Right ventricle myocardium superior (tissue), 1 donor: ENCODE results near the gene DGUOK. TPM values are rescaled to one million over a fixed set of nuclear protein-coding genes. Genes with fewer than 3 reads are reported as not detected.
A peak's percentile ranks its signal among the peaks of the same experiment; 100 is the strongest.

ENCODE experiments used
- ATAC-seq: fragments of 200-7000 bp; cut with Tn5 transposase; one replicate; pipeline ENCODE4 v1.9.1; 2020; ENCODE audit warnings: mild to moderate bottlenecking; ENCODE audit not compliant: poor library complexity
- DNase-seq: peaks from one replicate; pipeline ENCODE4 v3.0.0-alpha.2; 2020
- intact Hi-C: fragments of 100-400 bp; cut with DNase I; formaldehyde crosslinking; loops from one replicate; pipeline ENCODE4 v1.11.2; 2022
- total RNA-seq: library from RNA; stranded (reverse); fragmentation: NEBNext Ultra II Directional; extraction: Animal tissue kit (Norgen Biotek cat#: 25700); gene quantifications from one replicate; pipeline ENCODE4 v1.2.1, GENCODE V29; 2021
- donor health status: DM: no; HTN: yes; CAD: no; lungs with severe emphysema.

The DGUOK gene
- total RNA-seq, 1 donor from 2014 or later = 17.7 TPM

- ATAC-seq (no peak), DNase-seq (no peak)
- intact Hi-C loops = no loop called here
Measured at GRCh38 chr2:74001781-74002504, 75.3 kb downstream of the DGUOK start.

GRCh38 chr2:74002505-74003421, 76.1 kb downstream of the DGUOK start:
- ATAC-seq (peak; percentile 100), DNase-seq (peak; percentile 90)
- intact Hi-C loops = no loop called here

GRCh38 chr2:74003494-74004211, 77.0 kb downstream of the DGUOK start:
- ATAC-seq = no peak
- intact Hi-C loops = no loop called here
- no peak for DNase-seq

GRCh38 chr2:74004212-74005182, 77.8 kb downstream of the DGUOK start:
- intact Hi-C loops = no loop called here
- no peak for DNase-seq
- no peak for ATAC-seq

- DNase-seq (no peak), ATAC-seq (no peak)
- intact Hi-C loops = no loop called here
Measured at GRCh38 chr2:74005786-74006185, 79.1 kb downstream of the DGUOK start.

GRCh38 chr2:74006459-74006858, 79.8 kb downstream of the DGUOK start:
- intact Hi-C loops = no loop called here
- ATAC-seq (no peak), DNase-seq (no peak)

GRCh38 chr2:74007121-74007520, 80.4 kb downstream of the DGUOK start:
- intact Hi-C loops = no loop called here

GRCh38 chr2:74007711-74008110, 81.0 kb downstream of the DGUOK start:
- no peak for DNase-seq
- intact Hi-C loops = no loop called here
- no peak for ATAC-seq

More at GRCh38 chr2:74007121-74007520, 80.4 kb downstream of the DGUOK start:
- ATAC-seq = no peak
- no peak for DNase-seq

Other genes starting within 250 kb of the DGUOK start
- 39.2 TPM for gene TPRKB, start 189.5 kb upstream of the DGUOK start, total RNA-seq
- gene DUSP11, start 146.8 kb upstream of the DGUOK start, total RNA-seq = 11.4 TPM
- gene C2orf78, start 142.7 kb upstream of the DGUOK start, total RNA-seq = not detected
- 27.7 TPM for gene STAMBP, start 97.9 kb upstream of the DGUOK start, total RNA-seq
- gene ACTG2, start 33.9 kb upstream of the DGUOK start, total RNA-seq = 1.7 TPM
- gene TET3, start 58.0 kb downstream of the DGUOK start, total RNA-seq = 2.0 TPM
- 89.6 TPM for gene BOLA3, start 221.0 kb downstream of the DGUOK start, total RNA-seq